Spleen (tissue), 11 donors: Measurements from ENCODE around the gene HLCS. TPM values are rescaled to one million over a fixed set of nuclear protein-coding genes. Genes with fewer than 3 reads are reported as not detected.

Experiments used
- DNase-seq: peaks from one replicate; pipeline ENCODE4 v3.0.0-alpha.2; 2020
- H3K27ac ChIP-seq, 8 donors: fragments of 200-600 bp; sonication (generic) in 7 of 8; 1 replicate in 4 of 8; 2 replicates in 4 of 8; pipeline versions ENCODE4 v1.5.0 to v1.8.0; 2016 to 2021; ENCODE audit warnings: inconsistent platforms in 4 of 8, mild to moderate bottlenecking in 4 of 8, moderate library complexity in 1 of 8
- H3K27me3 ChIP-seq, 7 donors: fragments of 200-600 bp; sonication (generic) in 6 of 7; replicated peaks in 1 of 7; 1 replicate in 4 of 7; 2 replicates in 3 of 7; pipeline versions ENCODE4 v1.5.0 to v1.8.0; 2016 to 2021; ENCODE audit warnings: inconsistent platforms in 3 of 7, mild to moderate bottlenecking in 1 of 7
- H3K36me3 ChIP-seq, 6 donors: fragments of 200-600 bp; sonication (generic) in 5 of 6; 1 replicate in 4 of 6; 2 replicates in 2 of 6; pipeline versions ENCODE4 v1.5.0 to v1.8.0; 2016 to 2021; ENCODE audit warnings: inconsistent platforms in 2 of 6
- H3K4me1 ChIP-seq, 6 donors: fragments of 200-600 bp; sonication (generic) in 5 of 6; 1 replicate in 3 of 6; 2 replicates in 3 of 6; pipeline versions ENCODE4 v1.5.0 to v1.8.0; 2016 to 2021; ENCODE audit warnings: inconsistent platforms in 3 of 6
- H3K4me3 ChIP-seq, 8 donors: fragments of 200-600 bp; sonication (generic) in 7 of 8; 1 replicate in 4 of 8; 2 replicates in 4 of 8; pipeline versions ENCODE4 v1.5.0 to v1.8.0; 2016 to 2021; ENCODE audit warnings: inconsistent platforms in 4 of 8, mild to moderate bottlenecking in 4 of 8, moderate library complexity in 2 of 8
- H3K9me3 ChIP-seq, 8 donors: fragments of 200-600 bp; sonication (generic) in 7 of 8; 1 replicate in 4 of 8; 2 replicates in 4 of 8; pipeline versions ENCODE4 v1.5.0 to v1.8.0; 2016 to 2021; ENCODE audit warnings: inconsistent platforms in 4 of 8
- POLR2A ChIP-seq, 3 donors: fragments of 450-650 bp; IDR thresholded peaks; one replicate each; pipeline ENCODE4 v1.5.1; 2017; ENCODE audit warnings: antibody characterized with exemption in 3 of 3, mild to moderate bottlenecking in 1 of 3
- POLR2AphosphoS5 ChIP-seq, 3 donors: sonication (generic); formaldehyde crosslinking; IDR thresholded peaks; one replicate each; pipeline ENCODE4 v1.5.1; 2017; ENCODE audit warnings: antibody characterized with exemption in 3 of 3
- WGBS, 5 donors: extraction: QIAGEN DNeasy Blood & Tissue Kit in 3 of 5; methylation state at CpG; one replicate each; pipeline versions ENCODE4 v1.1.5 to v1.1.7; 2013 to 2018; 5-methylcytosine and 5-hydroxymethylcytosine counted together
- intact Hi-C: fragments of 100-400 bp; cut with DNase I; formaldehyde crosslinking; loops from one replicate; pipeline ENCODE4 v1.15.0; 2023; ENCODE audit warnings: low total_unique reads
- polyA plus RNA-seq, 3 donors: library from polyadenylated mRNA; stranded (reverse); fragments of 200-250 nt; gene quantifications; one replicate each; pipeline ENCODE4 v1.2.1, GENCODE V29; 2013
- total RNA-seq, 7 donors: library from RNA; depleted of rRNA in 3 of 7; stranded (reverse); fragments of >200 nt in 3 of 7; fragmentation: NEBNext Ultra II Directional in 4 of 7; extraction: Animal tissue kit (Norgen Biotek cat#: 25700) in 4 of 7; gene quantifications; one replicate each; pipeline versions ENCODE4 v1.1.0 to v1.2.1, GENCODE V29; 2016 to 2021
- TF ChIP-seq, protein P1 (sequence below), 11 experiments: fragments of 200-600 bp in 7 of 11; fragments of 450-650 bp in 4 of 11; sonication (generic) in 4 of 11; IDR thresholded peaks in 8 of 11; conservative IDR thresholded peaks in 3 of 11; 1 replicate in 7 of 11; 2 replicates in 4 of 11; pipeline versions ENCODE4 v1.4.0 to v1.8.0; 2016 to 2021; ENCODE audit warnings: antibody characterized with exemption in 11 of 11, inconsistent platforms in 4 of 11, mild to moderate bottlenecking in 1 of 11
- donor health status: healthy with polysubstance abuse.
- donor health status: DM: no; HTN: no; CAD: no; lungs with moderate emphysema.
- donor health status: DM: no; HTN: no; CAD: no.
- donor health status: Bipolar disorder and iron deficiency.
- donor health status: healthy.
- donor health status: DM: no; HTN: no; CAD: no.
- donor health status: DM: yes; HTN: yes; CAD: no.

HLCS gene
- total and polyA plus RNA-seq, 10 donors: 1.7 to 22.8 (median 16.3) TPM

- Histone ChIP-seq H3K4me3 (no peak overlapping the region), H3K36me3 (peaks cover 0 to 6% (median 0%) of the 10 kb centered on the region in 6 donors), H3K4me1 (no peaks in the 10 kb centered on the region), H3K9me3 (no peaks in the 10 kb centered on the region), H3K27ac (no peak overlapping the region), H3K27me3 (no peaks in the 10 kb centered on the region)
- DNase-seq: no peak
- TF ChIP-seq POLR2AphosphoS5 (IDR thresholded peaks at IDR 0.05) (no peak), POLR2A (IDR thresholded peaks at IDR 0.05) (no peak)
- TF ChIP-seq, protein P1, sequence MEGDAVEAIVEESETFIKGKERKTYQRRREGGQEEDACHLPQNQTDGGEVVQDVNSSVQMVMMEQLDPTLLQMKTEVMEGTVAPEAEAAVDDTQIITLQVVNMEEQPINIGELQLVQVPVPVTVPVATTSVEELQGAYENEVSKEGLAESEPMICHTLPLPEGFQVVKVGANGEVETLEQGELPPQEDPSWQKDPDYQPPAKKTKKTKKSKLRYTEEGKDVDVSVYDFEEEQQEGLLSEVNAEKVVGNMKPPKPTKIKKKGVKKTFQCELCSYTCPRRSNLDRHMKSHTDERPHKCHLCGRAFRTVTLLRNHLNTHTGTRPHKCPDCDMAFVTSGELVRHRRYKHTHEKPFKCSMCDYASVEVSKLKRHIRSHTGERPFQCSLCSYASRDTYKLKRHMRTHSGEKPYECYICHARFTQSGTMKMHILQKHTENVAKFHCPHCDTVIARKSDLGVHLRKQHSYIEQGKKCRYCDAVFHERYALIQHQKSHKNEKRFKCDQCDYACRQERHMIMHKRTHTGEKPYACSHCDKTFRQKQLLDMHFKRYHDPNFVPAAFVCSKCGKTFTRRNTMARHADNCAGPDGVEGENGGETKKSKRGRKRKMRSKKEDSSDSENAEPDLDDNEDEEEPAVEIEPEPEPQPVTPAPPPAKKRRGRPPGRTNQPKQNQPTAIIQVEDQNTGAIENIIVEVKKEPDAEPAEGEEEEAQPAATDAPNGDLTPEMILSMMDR (IDR thresholded peaks at IDR 0.05 in 8 of 11, conservative IDR thresholded peaks at IDR 0.05 in 3 of 11): no peak
- intact Hi-C loops: no loop called here
- 93 to 98% (median 96%) methylated on average over 4 of the region's 4 CpGs for WGBS, 5 donors
Measured at GRCh38 chr21:36815284-36815683, 151.2 kb downstream of the HLCS start.

DNA sequence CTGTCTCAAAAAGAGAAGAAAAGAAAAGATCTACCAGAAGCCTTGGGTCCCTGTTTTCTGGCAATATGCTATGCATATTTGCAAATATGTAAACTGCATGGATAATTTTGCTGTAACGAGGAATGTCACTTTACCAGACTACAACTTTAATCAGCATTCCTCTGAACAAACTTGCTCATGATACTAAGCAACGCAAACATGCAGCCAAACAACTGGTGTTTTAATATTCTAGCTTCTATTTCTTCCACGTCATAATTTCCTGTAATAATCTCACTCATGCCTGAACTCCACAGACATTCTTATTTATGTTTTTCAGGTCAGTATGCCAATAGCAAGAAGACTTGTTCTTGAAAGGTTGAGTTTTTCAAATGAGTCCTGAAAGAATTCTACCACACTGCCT is 153.4 kb downstream of the HLCS start:
- H3K27me3 ChIP-seq: no peaks in the 10 kb centered on the region
- intact Hi-C loops: no loop called here
- 78 to 93% (median 89%) methylated on average over 3 of the region's 3 CpGs for WGBS, 5 donors
- H3K36me3 ChIP-seq: peaks cover 0 to 6% (median 0%) of the 10 kb centered on the region in 6 donors
- no peak overlapping the region for H3K27ac ChIP-seq
- TF ChIP-seq, protein P1 (IDR thresholded peaks at IDR 0.05 in 8 of 11, conservative IDR thresholded peaks at IDR 0.05 in 3 of 11): no peak
- no peak for TF ChIP-seq POLR2A (IDR thresholded peaks at IDR 0.05)
- no peak for TF ChIP-seq POLR2AphosphoS5 (IDR thresholded peaks at IDR 0.05)
- H3K4me1 ChIP-seq: no peaks in the 10 kb centered on the region
- H3K9me3 ChIP-seq: no peaks in the 10 kb centered on the region
- H3K4me3 ChIP-seq: no peak overlapping the region
- DNase-seq: no peak

GRCh38 chr21:36811762-36812161 is 154.7 kb downstream of the HLCS start:
- Histone ChIP-seq H3K4me3 (no peak overlapping the region), H3K27me3 (no peaks in the 10 kb centered on the region), H3K36me3 (peaks cover 0 to 2% (median 0%) of the 10 kb centered on the region in 6 donors), H3K4me1 (no peaks in the 10 kb centered on the region), H3K9me3 (no peaks in the 10 kb centered on the region), H3K27ac (no peak overlapping the region)
- no peak for TF ChIP-seq POLR2A (IDR thresholded peaks at IDR 0.05)
- no peak for TF ChIP-seq POLR2AphosphoS5 (IDR thresholded peaks at IDR 0.05)
- TF ChIP-seq, protein P1 (IDR thresholded peaks at IDR 0.05 in 8 of 11, conservative IDR thresholded peaks at IDR 0.05 in 3 of 11): no peak
- intact Hi-C loops: no loop called here
- WGBS, 5 donors: 84 to 96% (median 93%) methylated on average over 7 of the region's 7 CpGs
- no peak for DNase-seq

- H3K36me3 ChIP-seq: no peaks in the 10 kb centered on the region
- 73 to 95% (median 88%) methylated on average over 2 of the region's 2 CpGs for WGBS, 5 donors
- H3K27me3 ChIP-seq: no peaks in the 10 kb centered on the region
- H3K9me3 ChIP-seq: no peaks in the 10 kb centered on the region
- intact Hi-C loops: no loop called here
- TF ChIP-seq, protein P1 (IDR thresholded peaks at IDR 0.05 in 8 of 11, conservative IDR thresholded peaks at IDR 0.05 in 3 of 11): no peak
- TF ChIP-seq POLR2A (IDR thresholded peaks at IDR 0.05): no peak
- no peak for TF ChIP-seq POLR2AphosphoS5 (IDR thresholded peaks at IDR 0.05)
- no peak overlapping the region for H3K4me3 ChIP-seq
- no peak overlapping the region for H3K27ac ChIP-seq
- no peak for DNase-seq
- no peaks in the 10 kb centered on the region for H3K4me1 ChIP-seq
Measured at GRCh38 chr21:36810443-36810842, 156.0 kb downstream of the HLCS start.
